ENCODE results near the gene DCST2. TPM values are rescaled to one million over a fixed set of nuclear protein-coding genes. Genes with fewer than 3 reads are reported as not detected.
A peak's percentile ranks its signal among the peaks of the same experiment; 100 is the strongest.

DCST2 gene
- total and polyA plus RNA-seq, 9 of the 15 experiments (the other 6 are each of a cell fraction or from before 2014, with no cell fraction given), result 0.09 to 0.49 (median 0.11) TPM; not detected in 3

GRCh38 chr1:154975409-154976059 lies 58.0 kb downstream of the DCST2 start (continued):
- TF ChIP-seq RREB1 (CRISPR knock-in tag; IDR thresholded peaks at IDR 0.05) (no peak), NFIC (IDR thresholded peaks at IDR 0.05) (no peak), TBL1XR1 (IDR thresholded peaks at IDR 0.05; ENCODE audit: low read length in 2 of 2) (0 out of 4 replicates have a peak, but pooled peaks of 1 of the 2 experiments have one; percentile 14), L3MBTL2 (IDR thresholded peaks at IDR 0.05) (0 out of 2 replicates have a peak, but pooled peaks have one; percentile 7), MXI1 (IDR thresholded peaks at IDR 0.05; ENCODE audit: low read depth, low read length) (no peak), ARID2 (IDR thresholded peaks at IDR 0.05) (no peak), YBX1 (IDR thresholded peaks at IDR 0.05) (no peak), FIP1L1 (IDR thresholded peaks at IDR 0.05; ENCODE audit: low read depth, low read length, poor library complexity, severe bottlenecking) (no peak), SMARCA4 (IDR thresholded peaks at IDR 0.05) (0 out of 2 replicates have a peak, but pooled peaks have one; percentile 12), MTA3 (IDR thresholded peaks at IDR 0.05; ENCODE audit: borderline replicate concordance) (0 out of 2 replicates have a peak, but pooled peaks have one; percentile 22), ERF (CRISPR knock-in tag; IDR thresholded peaks at IDR 0.05) (0 out of 2 replicates have a peak, but pooled peaks have one; percentile 17), NCOR1 (IDR thresholded peaks at IDR 0.05) (no peak), BRD9 (IDR thresholded peaks at IDR 0.05; ENCODE audit: low read depth, partially characterized antibody) (peak; percentile 33)
- TF ChIP-seq, protein P1, sequence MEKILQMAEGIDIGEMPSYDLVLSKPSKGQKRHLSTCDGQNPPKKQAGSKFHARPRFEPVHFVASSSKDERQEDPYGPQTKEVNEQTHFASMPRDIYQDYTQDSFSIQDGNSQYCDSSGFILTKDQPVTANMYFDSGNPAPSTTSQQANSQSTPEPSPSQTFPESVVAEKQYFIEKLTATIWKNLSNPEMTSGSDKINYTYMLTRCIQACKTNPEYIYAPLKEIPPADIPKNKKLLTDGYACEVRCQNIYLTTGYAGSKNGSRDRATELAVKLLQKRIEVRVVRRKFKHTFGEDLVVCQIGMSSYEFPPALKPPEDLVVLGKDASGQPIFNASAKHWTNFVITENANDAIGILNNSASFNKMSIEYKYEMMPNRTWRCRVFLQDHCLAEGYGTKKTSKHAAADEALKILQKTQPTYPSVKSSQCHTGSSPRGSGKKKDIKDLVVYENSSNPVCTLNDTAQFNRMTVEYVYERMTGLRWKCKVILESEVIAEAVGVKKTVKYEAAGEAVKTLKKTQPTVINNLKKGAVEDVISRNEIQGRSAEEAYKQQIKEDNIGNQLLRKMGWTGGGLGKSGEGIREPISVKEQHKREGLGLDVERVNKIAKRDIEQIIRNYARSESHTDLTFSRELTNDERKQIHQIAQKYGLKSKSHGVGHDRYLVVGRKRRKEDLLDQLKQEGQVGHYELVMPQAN (IDR thresholded peaks at IDR 0.05; ENCODE audit: borderline replicate concordance), result peak; percentile 21; the same call in 1 of the 2 replicates
- TF ChIP-seq, protein P2, sequence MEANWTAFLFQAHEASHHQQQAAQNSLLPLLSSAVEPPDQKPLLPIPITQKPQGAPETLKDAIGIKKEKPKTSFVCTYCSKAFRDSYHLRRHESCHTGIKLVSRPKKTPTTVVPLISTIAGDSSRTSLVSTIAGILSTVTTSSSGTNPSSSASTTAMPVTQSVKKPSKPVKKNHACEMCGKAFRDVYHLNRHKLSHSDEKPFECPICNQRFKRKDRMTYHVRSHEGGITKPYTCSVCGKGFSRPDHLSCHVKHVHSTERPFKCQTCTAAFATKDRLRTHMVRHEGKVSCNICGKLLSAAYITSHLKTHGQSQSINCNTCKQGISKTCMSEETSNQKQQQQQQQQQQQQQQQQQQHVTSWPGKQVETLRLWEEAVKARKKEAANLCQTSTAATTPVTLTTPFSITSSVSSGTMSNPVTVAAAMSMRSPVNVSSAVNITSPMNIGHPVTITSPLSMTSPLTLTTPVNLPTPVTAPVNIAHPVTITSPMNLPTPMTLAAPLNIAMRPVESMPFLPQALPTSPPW (CRISPR knock-in tag; IDR thresholded peaks at IDR 0.05), result peak; percentile 69
- TF ChIP-seq, protein P3, sequence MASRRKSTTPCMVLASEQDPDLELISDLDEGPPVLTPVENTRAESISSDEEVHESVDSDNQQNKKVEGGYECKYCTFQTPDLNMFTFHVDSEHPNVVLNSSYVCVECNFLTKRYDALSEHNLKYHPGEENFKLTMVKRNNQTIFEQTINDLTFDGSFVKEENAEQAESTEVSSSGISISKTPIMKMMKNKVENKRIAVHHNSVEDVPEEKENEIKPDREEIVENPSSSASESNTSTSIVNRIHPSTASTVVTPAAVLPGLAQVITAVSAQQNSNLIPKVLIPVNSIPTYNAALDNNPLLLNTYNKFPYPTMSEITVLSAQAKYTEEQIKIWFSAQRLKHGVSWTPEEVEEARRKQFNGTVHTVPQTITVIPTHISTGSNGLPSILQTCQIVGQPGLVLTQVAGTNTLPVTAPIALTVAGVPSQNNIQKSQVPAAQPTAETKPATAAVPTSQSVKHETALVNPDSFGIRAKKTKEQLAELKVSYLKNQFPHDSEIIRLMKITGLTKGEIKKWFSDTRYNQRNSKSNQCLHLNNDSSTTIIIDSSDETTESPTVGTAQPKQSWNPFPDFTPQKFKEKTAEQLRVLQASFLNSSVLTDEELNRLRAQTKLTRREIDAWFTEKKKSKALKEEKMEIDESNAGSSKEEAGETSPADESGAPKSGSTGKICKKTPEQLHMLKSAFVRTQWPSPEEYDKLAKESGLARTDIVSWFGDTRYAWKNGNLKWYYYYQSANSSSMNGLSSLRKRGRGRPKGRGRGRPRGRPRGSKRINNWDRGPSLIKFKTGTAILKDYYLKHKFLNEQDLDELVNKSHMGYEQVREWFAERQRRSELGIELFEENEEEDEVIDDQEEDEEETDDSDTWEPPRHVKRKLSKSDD (conservative IDR thresholded peaks at IDR 0.05; ENCODE audit: low read length), result no peak

All from K562 (cell line).